HG03039 (cell line): ENCODE data around the gene SLC2A6.

ENCODE experiments used
- ATAC-seq: cut with Tn5 transposase; IDR thresholded peaks from one replicate; pipeline ENCODE4 v1.9.1; 2021; ENCODE audit warnings: mild to moderate bottlenecking, moderate library complexity; ENCODE audit not compliant: unreplicated experiment

SLC2A6 gene

GRCh38 chr9:133478851-133479711 lies at the start of gene SLC2A6:
TSS of gene SLC2A6 (minus strand) at chr9:133479099. CDS start at chr9:133479059, 40 bp downstream.
- peak; percentile 86 for ATAC-seq

DNA sequence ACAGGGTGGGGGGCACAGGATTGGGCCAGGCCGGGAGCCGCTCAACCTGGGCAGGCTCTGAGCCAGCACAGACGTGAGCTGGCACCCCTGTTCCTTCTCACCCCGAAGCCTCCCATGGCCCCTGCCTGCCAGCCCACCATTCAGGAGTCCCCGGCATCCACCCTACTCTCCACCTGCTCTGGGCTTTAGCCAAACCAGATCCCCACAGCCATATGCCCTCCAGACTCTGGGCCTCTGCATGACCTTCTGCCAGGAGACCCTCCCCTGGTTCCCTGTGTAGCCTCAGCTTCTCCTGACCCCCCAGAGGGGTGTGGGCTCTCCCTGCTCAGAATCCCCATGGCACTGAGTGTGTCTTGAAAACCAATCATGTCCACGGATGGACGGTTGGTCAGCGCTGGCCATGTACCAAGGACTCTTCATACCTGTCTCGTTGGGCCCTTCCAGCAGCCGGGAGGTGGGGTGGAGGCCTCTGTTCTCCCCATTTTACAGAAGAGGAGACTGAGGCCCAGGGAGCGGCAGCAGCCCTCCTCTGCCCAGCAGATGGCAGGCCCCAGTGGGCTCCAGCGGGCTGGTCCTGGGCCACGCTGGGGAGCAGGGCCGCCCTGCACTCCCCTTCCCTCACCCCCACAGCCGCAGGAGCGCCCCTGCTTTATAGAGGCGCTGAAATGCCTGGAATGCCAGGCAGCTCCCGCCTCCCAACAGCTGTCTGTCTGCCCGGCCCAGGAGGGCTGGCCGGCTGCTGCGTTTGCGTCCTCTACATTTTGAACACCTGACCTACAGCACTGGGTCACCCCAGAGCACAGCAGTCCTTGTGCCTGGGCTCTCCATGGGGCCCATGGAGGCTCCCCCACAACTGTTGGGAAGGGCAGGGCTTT lies 49.3 kb upstream of the SLC2A6 start:
- ATAC-seq = no peak

DNA sequence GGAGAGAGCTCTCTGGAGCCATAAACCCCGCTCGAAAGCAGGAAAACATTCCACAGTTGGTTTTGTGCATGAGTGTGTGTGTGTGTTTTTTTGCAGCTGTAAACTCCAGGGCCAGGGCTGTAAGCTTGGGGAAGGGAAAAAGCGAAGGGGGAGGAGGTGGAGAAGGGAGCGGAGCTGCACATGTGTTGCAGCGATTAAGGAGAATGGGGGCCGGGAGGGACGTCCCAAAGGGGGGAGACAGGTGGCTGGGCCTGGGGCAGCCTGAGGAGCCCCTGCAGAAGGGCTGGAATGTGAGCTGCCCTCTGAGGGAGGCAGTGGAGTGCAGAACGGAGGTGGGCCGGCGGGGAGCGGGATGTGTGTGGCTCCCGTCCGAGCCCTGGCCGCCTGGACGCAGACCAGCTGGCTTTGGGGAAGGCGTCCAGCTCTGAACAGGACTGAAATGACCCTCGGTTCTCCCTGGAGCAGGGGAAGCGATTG lies 48.6 kb upstream of the SLC2A6 start:
- no peak for ATAC-seq

- ATAC-seq = no peak
These were observed 47.9 kb upstream of the SLC2A6 start for GRCh38 chr9:133526721-133527321.

GRCh38 chr9:133525677-133526076 lies 46.8 kb upstream of the SLC2A6 start:
- ATAC-seq = no peak

DNA sequence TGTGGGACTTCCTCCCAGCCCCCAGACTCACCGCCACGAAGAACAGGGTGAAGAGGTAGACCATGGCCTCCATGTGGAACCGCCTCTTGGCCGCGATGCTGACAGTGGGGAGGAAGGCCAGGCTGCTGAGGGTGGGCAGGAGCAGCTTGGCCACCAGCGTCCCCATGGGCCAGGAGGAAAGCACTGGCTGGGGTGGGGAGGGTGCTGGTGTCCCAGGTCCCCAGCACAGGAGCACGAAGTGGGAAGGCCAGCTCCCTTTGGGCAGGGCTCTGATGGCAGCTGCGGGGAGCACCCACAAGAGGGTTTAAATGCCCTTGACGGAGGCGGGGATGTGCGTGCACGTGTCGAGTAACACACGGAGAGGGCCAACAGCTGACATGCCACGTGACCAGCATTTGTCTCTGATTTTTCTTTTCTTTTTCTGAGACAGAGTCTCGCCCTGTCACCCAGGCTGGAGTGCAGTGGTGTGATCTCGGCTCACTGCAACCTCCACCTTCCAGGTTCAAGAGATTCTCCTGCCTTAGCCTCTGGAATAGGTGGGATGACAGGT lies 45.9 kb upstream of the SLC2A6 start, which contains the start of gene MYMK:
TSS of gene MYMK (minus strand) at position 281 of the 550 bp plus-strand sequence. CDS start at position 166, 115 bp downstream.
- no peak for ATAC-seq

- ATAC-seq = no peak
These were observed 45.2 kb upstream of the SLC2A6 start for GRCh38 chr9:133524146-133524545.

DNA sequence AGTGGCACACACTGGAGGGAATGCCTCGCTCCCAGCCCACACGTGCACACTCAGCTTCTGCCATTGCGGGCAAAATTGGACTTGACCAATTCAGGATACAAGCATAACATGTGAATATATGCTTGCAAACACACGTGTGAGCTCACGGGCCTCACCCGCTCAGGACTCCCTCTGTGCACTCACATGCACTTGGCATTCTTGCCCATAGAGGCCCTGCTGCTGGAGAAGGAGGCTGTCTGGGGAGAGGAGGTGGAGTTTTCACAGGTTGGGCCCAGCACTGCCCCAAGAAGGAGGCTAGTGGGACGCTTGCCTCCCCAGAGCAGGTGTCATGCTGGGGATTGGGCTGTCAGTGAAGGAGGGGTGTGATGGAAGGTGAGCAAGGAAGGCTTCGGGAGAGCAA lies 44.2 kb upstream of the SLC2A6 start:
- no peak for ATAC-seq

GRCh38 chr9:133522073-133522910 lies 43.4 kb upstream of the SLC2A6 start:
- no peak for ATAC-seq

DNA sequence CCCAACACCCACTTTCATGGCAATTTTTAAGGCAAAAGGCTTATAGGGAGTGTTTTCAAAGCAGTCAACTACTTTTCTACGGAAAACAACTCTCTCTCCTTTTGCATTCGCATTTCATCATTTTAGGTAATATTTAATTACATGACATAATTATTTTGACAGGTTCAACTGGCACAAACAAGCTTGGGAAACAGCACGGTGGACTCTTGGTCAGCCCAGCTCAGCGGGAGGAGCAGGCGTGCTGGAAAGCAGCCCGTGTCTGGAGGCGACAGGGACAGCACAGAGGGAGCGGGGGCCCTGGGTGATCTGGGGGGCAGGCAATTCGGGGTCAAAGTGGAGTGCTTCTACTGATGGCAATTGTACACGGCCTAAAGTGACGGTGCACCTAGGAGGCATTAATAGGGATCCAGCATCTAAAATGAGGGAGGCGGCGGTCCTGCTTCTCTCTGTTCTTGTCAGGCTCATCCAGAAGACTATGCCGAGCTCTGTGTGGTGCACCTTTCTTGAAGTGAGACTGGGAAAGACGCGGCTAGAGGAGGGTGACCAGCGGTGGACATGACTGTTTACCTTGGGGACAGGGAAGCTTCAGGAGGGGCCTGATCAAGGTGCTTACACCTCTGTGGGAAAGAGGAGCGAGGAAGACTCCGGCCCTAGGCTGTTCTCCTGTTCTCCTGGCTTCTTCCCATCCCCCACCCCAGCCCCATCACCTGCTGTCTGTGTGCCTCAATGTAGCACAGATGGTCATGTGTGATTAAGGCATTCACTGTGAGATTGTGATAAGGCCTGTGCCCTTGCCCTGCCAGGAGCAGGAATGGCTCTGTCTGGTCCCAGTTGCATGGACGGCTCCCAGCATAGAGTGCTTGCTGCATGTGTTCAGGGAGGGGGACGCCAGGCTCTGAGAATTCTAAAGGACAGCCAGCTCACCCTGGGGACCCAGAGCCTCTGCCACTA lies 42.5 kb upstream of the SLC2A6 start:
- ATAC-seq = no peak

GRCh38 chr9:133520121-133520835 lies 41.4 kb upstream of the SLC2A6 start:
- ATAC-seq = no peak

DNA sequence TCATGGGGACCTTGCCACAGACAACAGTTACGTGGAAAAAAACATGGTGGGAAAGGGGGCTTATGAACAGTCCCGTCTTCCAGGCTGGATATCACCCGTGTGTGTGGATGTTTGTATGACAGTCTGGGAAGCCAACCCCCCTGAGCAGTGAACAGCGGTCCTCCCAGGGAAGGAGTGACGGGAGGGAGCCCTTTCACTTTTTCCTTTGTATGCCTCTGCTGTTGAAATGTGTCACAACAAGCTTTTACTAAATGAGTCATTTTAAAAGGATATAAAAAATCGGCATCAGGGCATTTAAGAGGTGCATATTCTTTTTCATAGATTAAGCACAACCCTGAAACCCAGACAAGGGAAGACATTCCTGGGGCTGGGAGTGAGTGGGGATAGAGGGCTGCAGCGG lies 40.8 kb upstream of the SLC2A6 start:
- ATAC-seq = no peak

DNA sequence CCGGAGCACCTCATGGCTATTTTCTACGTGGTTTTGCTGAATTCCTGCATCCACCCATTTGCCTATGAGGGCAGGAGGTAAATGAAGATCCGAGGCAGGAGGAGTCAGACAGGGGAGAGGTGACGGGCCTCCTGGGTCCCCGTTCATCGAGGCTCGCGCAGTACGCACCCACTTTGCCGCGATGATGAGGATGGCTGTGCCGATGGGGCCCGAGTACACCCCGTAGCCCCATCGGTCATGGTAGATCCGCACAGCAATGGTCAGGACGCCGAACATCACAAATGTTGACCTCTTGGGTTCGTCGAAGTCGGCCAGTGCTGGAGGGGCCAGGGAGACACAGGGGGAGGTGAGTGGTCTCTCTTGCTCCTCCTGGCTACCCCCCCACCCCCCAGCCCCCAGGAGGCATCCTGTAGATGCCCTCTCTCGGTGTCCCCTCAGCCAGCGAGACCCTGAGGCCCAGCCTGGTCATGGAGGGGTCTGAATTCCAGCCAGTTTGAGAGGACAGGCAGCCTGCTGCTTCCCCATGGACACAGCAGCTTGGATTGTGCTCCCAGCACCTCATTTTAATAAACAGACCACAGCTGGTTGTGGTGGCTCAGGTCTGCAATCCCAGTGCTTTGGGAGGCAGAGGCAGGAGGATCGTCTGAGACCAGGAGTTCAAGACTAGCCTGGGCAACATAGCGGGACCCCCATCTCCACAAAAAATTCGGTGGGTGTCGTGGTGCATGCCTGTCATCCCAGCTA lies 40.0 kb upstream of the SLC2A6 start:
- ATAC-seq = no peak

DNA sequence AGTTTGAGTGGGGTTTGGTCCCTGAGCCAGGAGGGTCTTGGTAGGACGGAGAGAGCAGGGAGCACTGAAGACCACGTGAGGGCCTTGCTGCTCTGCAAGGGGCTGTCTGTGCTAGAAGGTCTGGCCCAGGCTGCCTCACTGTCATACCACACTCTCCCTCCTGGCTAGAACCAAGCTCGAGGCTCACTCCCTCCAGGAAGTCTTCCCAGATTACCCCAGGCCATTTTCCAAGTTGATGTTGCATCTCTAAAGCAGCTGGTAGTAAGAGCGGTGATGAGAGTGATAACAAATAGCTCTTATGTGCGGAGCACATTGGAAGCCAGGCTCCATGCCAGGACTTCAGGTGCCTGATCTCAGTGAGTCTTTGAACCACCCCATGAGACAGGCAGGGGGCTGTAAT lies 39.3 kb upstream of the SLC2A6 start:
- no peak for ATAC-seq

DNA sequence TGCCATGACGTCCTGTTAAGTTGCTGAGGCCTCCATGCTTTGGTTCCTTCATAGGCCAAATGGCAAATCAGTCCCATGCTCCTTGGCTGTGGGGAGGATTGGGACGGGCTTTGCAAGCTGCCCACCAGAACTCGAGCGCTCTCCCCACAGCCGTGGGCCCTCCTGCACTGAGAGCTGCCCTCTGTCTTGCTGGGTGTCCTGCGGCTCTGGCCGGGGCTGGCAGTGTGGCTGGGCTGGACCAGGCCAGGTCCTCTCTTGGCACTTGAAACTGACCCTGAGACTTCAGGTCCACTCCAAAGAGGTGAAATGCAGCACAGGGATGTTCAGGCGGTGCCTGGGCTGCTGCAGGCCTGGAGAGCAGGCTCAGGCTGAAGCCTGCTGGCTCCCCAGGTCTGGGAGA lies 38.8 kb upstream of the SLC2A6 start:
- ATAC-seq = no peak

- no peak for ATAC-seq
These were observed 38.1 kb upstream of the SLC2A6 start for GRCh38 chr9:133516961-133517350.

GRCh38 chr9:133516256-133516960 lies 37.5 kb upstream of the SLC2A6 start:
- no peak for ATAC-seq
